Dendritic cell treated with granulocyte-macrophage colony-stimulating factor and Interleukin-4, amounts not matched to agents 40 ng/mL and 50 ng/mL, for 4 days (primary cell): Measurements from ENCODE around the gene EFHD2.
"Not testable (repeated sequence)": the region's sequence is repeated elsewhere in the genome, so short reads cannot be mapped to it uniquely, and the experiment has no call there.

Experiments used
- H3K27ac Mint-ChIP-seq: one replicate; pipeline ENCODE4 v1.8.0; 2022; ENCODE audit warnings: mild to moderate bottlenecking, mixed read lengths
- H3K27me3 Mint-ChIP-seq: one replicate; pipeline ENCODE4 v1.8.0; 2022; ENCODE audit warnings: mild to moderate bottlenecking, mixed read lengths
- H3K36me3 Mint-ChIP-seq: one replicate; pipeline ENCODE4 v1.8.0; 2022; ENCODE audit warnings: low read depth, mixed read lengths
- H3K4me1 Mint-ChIP-seq: one replicate; pipeline ENCODE4 v1.8.0; 2022; ENCODE audit warnings: low read depth, mixed read lengths
- H3K4me3 Mint-ChIP-seq: one replicate; pipeline ENCODE4 v1.8.0; 2022; ENCODE audit warnings: mild to moderate bottlenecking, moderate library complexity, mixed read lengths
- H3K9me3 Mint-ChIP-seq: one replicate; pipeline ENCODE4 v1.8.0; 2022; ENCODE audit warnings: mixed read lengths
- intact Hi-C: fragments of 100-400 bp; cut with micrococcal nuclease; formaldehyde crosslinking; loops from one replicate; pipeline ENCODE4 v1.15.0; 2022

EFHD2 gene

DNA sequence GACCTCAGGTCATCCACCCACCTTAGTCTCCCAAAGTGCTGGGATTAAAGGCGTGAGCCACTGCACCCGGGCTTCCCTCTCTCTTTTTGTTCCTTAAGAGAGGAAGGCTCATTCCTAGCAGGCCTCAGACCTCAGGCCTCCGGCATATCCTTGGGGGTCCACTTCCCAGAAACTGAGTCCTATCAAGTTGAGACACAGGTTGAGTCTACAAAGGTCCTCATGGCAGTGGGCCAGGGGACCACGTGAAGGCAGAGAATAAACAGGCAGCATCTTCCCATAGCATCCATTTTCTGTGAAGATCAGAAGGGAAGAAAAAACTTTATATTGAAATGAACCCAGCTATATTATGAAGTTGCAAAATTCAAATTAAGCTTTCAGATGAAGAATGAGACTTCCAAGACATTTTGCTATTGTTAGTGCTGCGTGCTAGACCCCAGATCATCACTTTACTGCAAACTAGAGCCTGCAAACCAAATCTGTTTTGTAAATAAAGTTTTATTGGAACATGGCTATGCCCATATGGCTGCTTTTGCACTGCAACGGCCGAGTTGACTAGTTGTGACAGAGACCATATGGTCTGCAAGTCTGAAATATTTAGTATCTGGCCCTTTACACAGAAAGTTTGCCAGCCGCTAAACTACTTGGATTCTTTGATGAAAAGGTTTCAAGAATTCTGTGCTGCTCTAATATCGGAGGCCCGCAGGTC lies 43.3 kb downstream of the EFHD2 start:
- Mint-ChIP-seq H3K9me3 (no peaks in the 10 kb centered on the region), H3K4me1 (peaks cover 16% of the 10 kb centered on the region), H3K36me3 (no peaks in the 10 kb centered on the region), H3K27ac (no peak overlapping the region), H3K27me3 (peaks cover 9% of the 10 kb centered on the region), H3K4me3 (no peak overlapping the region)
- intact Hi-C loops = no loop called here

DNA sequence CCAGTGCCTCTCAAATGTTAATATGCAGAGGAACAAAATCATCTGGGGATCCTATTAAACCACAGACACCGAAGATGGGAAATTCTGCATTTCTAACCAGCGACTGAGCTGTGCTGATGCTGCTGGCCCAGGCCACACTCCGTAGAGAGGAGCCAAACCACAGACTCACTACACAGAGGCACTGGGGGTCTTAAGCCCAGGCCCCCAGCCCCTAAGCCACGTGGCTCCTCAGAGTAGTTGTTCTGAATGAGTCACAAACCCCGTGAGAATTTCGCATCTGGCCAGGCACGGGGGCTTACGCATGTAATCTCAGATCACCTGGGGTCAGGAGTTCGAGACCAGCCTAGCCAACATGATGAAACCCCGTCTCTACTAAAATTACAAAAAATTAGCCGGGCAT lies 44.0 kb downstream of the EFHD2 start:
- H3K4me1 Mint-ChIP-seq = peaks cover 16% of the 10 kb centered on the region
- H3K27ac Mint-ChIP-seq = no peak overlapping the region
- H3K36me3 Mint-ChIP-seq = no peaks in the 10 kb centered on the region
- no peak overlapping the region for H3K4me3 Mint-ChIP-seq
- H3K27me3 Mint-ChIP-seq = peaks cover 9% of the 10 kb centered on the region
- intact Hi-C loops = no loop called here
- no peaks in the 10 kb centered on the region for H3K9me3 Mint-ChIP-seq

DNA sequence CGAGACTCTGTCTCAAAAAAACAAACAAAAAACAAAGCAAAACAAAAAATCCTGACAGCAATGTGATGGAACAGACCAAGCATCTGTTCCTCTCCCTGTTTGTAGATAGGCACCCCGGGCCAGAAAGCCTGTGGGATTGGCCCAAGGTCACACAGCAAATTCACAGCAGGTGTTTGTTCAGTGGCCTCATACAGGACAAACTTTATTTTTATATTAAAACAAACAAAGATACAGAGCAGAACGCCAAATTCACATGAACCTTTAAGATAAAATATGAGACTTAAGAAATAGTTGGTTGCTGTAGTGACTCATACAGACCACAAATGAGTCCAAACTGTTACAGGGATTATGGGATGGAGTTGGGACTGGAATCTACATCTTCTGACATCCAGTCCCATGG lies 44.6 kb downstream of the EFHD2 start:
- Mint-ChIP-seq H3K27ac (no peak overlapping the region), H3K9me3 (no peaks in the 10 kb centered on the region), H3K4me1 (peaks cover 19% of the 10 kb centered on the region), H3K36me3 (no peaks in the 10 kb centered on the region), H3K4me3 (no peak overlapping the region), H3K27me3 (peaks cover 9% of the 10 kb centered on the region)
- intact Hi-C loops = no loop called here

DNA sequence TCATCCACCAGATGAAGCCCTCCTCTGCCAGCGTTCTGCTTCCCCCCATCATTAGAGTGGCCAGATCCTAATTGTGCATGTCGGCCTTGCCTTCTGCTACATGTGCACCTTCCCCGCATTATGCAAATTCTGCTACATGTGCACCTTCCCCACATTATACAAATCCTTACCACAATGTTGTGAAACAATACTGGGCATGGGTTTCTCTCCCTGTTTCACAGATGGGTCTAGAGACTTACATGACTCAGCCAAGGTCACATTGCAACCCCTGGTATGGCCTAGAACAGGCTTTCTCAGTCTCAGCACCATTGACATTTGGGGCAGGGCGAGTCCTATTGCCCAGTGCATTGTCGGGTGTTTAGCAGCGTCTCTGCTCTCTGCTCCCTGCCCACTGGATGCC lies 45.8 kb downstream of the EFHD2 start:
- intact Hi-C loops = no loop called here
- Mint-ChIP-seq H3K9me3 (no peaks in the 10 kb centered on the region), H3K27me3 (peaks cover 9% of the 10 kb centered on the region), H3K36me3 (no peaks in the 10 kb centered on the region), H3K4me3 (no peak overlapping the region), H3K4me1 (peaks cover 25% of the 10 kb centered on the region), H3K27ac (no peak overlapping the region)

DNA sequence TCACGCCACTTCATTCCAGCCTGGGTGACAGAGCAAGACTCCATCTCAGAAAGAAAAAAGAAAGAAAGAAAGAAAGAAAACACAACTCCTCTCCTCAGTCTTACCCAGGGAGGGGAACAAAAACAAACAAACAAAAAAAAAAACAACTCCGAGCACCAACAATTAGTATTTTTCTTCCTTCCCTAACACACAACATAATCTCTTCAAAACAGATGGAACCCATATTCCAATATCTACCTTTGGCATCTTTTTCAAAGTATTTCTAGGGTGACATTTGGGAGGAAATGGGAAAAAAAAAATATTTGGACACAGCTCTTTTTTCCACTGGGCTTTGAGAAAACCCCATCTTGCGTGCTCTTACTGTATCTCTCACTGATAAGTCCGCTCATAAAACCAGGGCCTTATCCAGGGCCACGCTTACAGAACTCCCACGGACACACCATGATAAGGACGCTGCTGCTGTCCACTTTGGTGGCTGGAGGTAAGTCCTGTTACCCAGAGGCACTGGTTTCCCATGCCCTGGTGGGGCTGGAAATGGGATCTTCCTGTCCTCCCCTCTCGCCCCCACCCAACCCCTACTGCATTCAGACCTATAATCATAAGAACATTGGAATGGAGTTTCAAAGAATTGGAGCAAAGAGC lies 46.7 kb downstream of the EFHD2 start, which contains the start of gene CELA2A:
TSS of gene CELA2A (plus strand) at position 420 of the 642 bp plus-strand sequence. CDS start at position 442, 22 bp downstream.
- no peaks in the 10 kb centered on the region for H3K36me3 Mint-ChIP-seq

DNA sequence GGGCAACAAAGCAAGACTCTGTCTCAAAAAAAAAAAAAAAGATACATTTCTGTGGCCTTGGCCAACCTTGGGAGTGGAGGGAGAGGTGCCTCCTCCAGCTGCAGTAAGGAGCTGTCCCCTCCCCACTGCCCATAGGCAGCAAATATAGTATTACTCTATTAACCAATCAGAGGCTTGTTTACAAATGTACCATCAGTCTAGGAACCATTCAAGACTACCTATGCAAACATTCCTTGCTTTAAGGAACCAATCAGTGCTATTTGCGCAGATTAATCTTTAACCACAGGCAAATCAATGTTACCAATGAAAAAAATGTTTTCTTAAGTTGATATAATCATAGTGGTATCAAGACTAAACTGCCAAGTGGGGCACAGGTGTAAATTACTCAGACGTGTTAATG lies 47.9 kb downstream of the EFHD2 start:
- no peak overlapping the region for H3K27ac Mint-ChIP-seq
- no peaks in the 10 kb centered on the region for H3K9me3 Mint-ChIP-seq

More for the DNA sequence above, 46.7 kb downstream of the EFHD2 start, which contains the start of gene CELA2A:
- intact Hi-C loops = no loop called here
- Mint-ChIP-seq H3K4me3 (no peak within 1 kb of the TSS), H3K9me3 (no peaks in the 10 kb centered on the region), H3K4me1 (peaks cover 29% of the 10 kb centered on the region), H3K27me3 (peaks cover 5% of the 10 kb centered on the region), H3K27ac (no peak within 1 kb of the TSS)

DNA sequence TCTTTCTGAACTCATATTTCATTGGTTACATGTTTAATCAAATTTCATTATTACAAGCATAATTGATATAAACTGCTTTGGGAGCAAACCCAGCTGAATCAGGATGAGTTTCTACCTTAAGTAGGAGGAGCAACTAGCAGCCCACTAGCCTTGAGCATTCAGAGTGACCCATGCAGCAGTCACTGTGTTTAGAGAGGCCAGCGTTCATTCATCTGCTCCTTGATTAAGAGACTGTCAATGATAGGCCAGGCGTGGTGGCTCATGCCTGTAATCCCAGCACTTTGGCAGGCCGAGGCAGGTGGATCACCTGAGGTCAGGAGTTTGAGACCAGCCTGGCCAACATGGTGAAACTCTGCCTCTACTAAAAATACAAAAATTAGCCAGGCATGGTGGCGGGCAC lies 48.7 kb downstream of the EFHD2 start:
- intact Hi-C loops = not testable (repeated sequence)
- H3K4me1 Mint-ChIP-seq = peaks cover 32% of the 10 kb centered on the region

More for the DNA sequence above, 47.9 kb downstream of the EFHD2 start:
- peaks cover 2% of the 10 kb centered on the region for H3K27me3 Mint-ChIP-seq
- no peaks in the 10 kb centered on the region for H3K36me3 Mint-ChIP-seq
- peaks cover 29% of the 10 kb centered on the region for H3K4me1 Mint-ChIP-seq
- H3K4me3 Mint-ChIP-seq = no peak overlapping the region
- intact Hi-C loops = no loop called here

DNA sequence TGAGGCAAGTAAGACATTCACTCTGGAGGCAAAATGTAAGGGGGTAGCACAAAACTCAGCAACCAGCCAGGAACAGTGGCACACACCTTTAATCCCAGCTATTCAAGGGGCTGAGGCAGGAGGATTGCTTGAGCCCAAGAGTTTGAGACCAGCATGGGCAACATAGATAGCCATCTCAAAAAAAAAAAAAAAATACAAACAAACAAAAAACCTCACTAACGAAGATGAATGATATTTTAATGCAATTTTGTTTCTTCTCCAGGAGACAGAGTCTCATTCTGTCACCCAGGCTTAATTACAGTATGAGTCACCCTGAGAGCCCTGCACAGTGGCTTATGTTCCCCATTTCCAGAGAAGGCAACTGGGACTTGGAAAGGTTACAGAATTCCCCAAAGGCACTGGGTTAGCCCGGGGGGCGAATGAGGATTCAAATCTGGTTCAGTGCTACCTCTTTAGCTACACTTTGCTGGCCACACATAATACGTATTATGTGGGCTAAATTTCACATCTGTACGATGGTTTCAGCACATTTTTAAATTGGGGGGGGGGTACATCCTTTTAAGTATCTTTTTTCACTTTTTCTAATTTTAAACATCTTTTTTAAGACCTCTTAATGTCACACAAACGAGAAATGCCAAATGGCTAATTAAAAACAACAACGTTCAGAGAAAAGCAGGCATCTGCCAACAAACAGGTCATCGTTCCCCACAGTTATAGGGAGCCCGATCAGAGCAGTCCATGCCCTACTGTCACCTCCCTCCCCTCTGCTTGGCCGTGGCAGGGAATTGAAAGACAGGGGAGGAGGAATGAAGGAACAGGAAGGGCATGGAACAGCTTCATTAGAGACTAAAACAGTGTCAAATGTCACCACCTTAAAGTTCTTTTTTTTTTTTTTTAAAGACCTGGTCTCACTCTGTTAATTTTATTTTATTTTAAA lies 50.4 kb downstream of the EFHD2 start:
- H3K27me3 Mint-ChIP-seq = no peaks in the 10 kb centered on the region
- no peak overlapping the region for H3K4me3 Mint-ChIP-seq
- intact Hi-C loops = no loop called here
- peak overlapping the region; percentile 56 for H3K27ac Mint-ChIP-seq
- peaks cover 48% of the 10 kb centered on the region for H3K4me1 Mint-ChIP-seq
- H3K36me3 Mint-ChIP-seq = no peaks in the 10 kb centered on the region
- no peaks in the 10 kb centered on the region for H3K9me3 Mint-ChIP-seq

More for the DNA sequence above, 48.7 kb downstream of the EFHD2 start:
- not testable (repeated sequence) for H3K36me3 Mint-ChIP-seq, H3K27me3 Mint-ChIP-seq, H3K27ac Mint-ChIP-seq, H3K4me3 Mint-ChIP-seq, H3K9me3 Mint-ChIP-seq

DNA sequence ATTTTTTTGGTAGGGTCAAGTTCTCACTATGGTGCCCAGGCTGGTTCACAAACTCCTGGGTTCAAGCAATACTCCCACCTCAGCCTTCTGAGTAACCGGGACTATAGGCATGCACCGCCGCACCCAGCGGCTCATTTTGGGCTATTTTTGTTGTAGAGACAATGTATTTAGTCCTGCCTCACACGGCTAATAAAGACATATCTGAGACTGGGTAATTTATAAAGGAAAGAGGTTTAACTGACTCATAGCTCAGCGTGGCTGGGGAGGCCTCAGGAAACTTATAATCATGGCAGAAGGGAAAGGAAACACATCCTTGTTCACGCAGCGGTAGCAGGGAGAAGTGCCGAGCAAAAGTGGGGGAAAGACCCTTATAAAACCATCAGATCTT lies 51.0 kb downstream of the EFHD2 start:
- no peaks in the 10 kb centered on the region for H3K9me3 Mint-ChIP-seq
- no peaks in the 10 kb centered on the region for H3K27me3 Mint-ChIP-seq
- no peak overlapping the region for H3K4me3 Mint-ChIP-seq
- H3K36me3 Mint-ChIP-seq = no peaks in the 10 kb centered on the region
- intact Hi-C loops = no loop called here
- peaks cover 49% of the 10 kb centered on the region for H3K4me1 Mint-ChIP-seq
- peak overlapping the region; percentile 56 for H3K27ac Mint-ChIP-seq

DNA sequence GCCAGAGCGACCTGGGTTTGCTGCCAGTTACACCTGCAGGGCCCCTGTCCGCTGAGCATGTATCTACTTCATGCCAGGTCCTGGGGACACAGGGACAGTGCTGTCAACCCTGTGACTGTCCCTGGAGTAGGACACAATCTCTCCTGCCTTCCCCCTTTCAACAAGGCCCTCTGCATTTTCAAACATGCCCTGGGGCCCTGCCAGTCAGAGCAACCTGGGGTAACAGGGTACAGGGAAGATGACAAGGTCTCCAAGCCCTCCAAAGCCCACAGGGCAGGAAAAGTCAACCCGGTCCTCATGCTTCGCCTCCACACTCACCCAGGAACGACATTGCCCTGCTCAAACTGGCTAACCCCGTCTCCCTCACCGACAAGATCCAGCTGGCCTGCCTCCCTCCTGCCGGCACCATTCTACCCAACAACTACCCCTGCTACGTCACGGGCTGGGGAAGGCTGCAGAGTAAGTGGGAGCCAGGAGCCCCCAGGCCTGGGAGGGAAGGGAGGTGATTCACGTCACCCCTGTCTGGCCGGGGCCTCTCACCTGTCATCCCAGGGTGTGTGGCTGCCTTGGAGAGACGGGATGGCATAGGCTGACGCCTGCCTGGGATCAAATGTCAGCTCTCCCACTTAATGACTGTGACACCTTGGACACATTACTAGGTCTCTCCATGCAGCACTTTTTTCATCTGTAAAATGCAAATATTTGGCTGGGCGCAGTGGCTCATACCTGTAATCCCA lies 53.5 kb downstream of the EFHD2 start:
- H3K36me3 Mint-ChIP-seq = not testable (repeated sequence)

DNA sequence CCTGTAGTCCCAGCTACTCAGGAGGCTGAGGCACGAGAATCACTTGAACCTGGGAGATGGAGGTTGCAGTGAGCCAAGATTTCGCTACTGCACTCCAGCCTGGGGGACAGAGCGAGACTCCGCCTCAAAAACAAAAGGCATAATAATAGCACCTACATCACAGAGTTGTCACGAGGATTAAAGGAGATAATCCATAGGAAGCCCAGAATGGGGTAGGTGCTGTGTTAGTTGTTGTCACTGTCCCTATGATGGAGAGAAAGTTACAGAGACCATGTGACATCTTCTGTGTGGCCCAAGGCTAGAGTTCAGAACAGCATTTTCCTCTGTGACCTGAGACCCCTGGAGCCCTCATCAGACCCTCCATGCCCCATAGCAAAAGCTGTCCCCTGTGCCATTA lies 54.2 kb downstream of the EFHD2 start:
- intact Hi-C loops, H3K27me3 Mint-ChIP-seq, H3K36me3 Mint-ChIP-seq, H3K4me3 Mint-ChIP-seq, H3K9me3 Mint-ChIP-seq: not testable (repeated sequence)
- peaks cover 48% of the 10 kb centered on the region for H3K4me1 Mint-ChIP-seq
- peak overlapping the region; percentile 61 for H3K27ac Mint-ChIP-seq

More for the DNA sequence above, 53.5 kb downstream of the EFHD2 start:
- H3K9me3 Mint-ChIP-seq, H3K27me3 Mint-ChIP-seq, H3K4me3 Mint-ChIP-seq, intact Hi-C loops: not testable (repeated sequence)
- Mint-ChIP-seq H3K4me1 (peaks cover 48% of the 10 kb centered on the region), H3K27ac (peak overlapping the region; percentile 68)

DNA sequence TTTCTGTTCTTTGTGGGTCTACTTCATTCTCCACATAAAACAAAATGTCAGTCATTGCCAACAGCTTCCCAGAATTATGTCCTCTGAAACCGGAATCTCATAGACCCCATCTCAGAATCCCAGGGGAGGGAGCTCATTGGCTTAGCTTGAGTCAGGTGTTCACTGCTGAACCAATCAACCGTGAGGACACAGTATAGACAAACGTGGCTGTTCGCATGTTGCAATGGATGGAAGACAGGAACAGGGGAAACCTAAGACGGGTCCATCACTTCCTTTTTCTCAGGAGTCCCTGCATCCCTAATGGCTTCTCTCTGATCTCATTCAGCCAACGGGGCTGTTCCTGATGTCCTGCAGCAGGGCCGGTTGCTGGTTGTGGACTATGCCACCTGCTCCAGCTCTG lies 56.0 kb downstream of the EFHD2 start:
- no peak overlapping the region for H3K27ac Mint-ChIP-seq
- H3K4me3 Mint-ChIP-seq = no peak overlapping the region
- H3K9me3 Mint-ChIP-seq = no peaks in the 10 kb centered on the region
- H3K27me3 Mint-ChIP-seq = peaks cover 13% of the 10 kb centered on the region
- H3K4me1 Mint-ChIP-seq = peaks cover 32% of the 10 kb centered on the region
- no peaks in the 10 kb centered on the region for H3K36me3 Mint-ChIP-seq
- intact Hi-C loops = no loop called here

DNA sequence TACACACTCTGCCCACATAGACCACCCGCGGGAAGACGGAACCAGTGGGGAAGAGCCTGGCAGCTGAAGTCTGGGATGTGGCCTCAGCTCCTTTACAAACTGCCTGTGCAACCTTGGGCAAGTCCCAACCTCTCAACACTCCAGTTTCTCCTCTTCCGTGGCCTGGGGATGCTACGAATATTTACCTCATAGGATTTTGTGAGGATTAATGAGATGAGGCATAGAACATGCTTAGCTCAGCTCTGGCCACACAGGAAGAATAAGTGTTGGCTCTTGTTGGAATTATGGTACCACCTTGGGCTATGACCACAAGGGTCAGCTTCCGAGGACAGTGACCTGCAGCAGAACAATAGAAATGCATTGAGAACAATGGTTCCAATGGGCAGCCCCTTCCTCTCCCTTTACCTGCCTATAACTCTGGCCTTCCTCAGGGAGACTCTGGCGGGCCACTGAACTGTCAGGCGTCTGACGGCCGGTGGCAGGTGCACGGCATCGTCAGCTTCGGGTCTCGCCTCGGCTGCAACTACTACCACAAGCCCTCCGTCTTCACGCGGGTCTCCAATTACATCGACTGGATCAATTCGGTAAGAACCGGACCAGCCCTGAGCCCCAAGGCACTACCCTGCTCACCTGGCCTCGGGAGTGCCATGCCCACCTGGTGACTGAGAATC lies 57.4 kb downstream of the EFHD2 start:
- H3K4me3 Mint-ChIP-seq, H3K9me3 Mint-ChIP-seq, H3K36me3 Mint-ChIP-seq, intact Hi-C loops, H3K27ac Mint-ChIP-seq: not testable (repeated sequence)
- Mint-ChIP-seq H3K27me3 (peaks cover 13% of the 10 kb centered on the region), H3K4me1 (peaks cover 30% of the 10 kb centered on the region)
